SJSA1 (cell line): ENCODE measurements around the gene ANKRD34A. TPM values are rescaled to one million over a fixed set of nuclear protein-coding genes. Genes with fewer than 3 reads are reported as not detected.

Experiments used
- DNase-seq, 2 experiments: peaks; one replicate each; pipeline ENCODE4 v3.0.0-alpha.2; 2015 to 2020; ENCODE audit warnings: low spot score in 2 of 2, low read depth in 1 of 2
- H3K27ac ChIP-seq: fragments of 250-450 bp; sonication (Bioruptor Pico); 2 replicates; pipeline ENCODE4 v1.5.1; 2020; ENCODE audit warnings: mild to moderate bottlenecking, moderate library complexity
- H3K27me3 ChIP-seq: fragments of 250-450 bp; sonication (Bioruptor Pico); replicated peaks from 2 replicates; pipeline ENCODE4 v1.5.1; 2020; ENCODE audit warnings: mild to moderate bottlenecking, moderate library complexity
- H3K36me3 ChIP-seq: fragments of 250-450 bp; sonication (Bioruptor Pico); 2 replicates; pipeline ENCODE4 v1.5.1; 2020; ENCODE audit warnings: mild to moderate bottlenecking
- H3K4me1 ChIP-seq: fragments of 250-450 bp; sonication (Bioruptor Pico); replicated peaks from 2 replicates; pipeline ENCODE4 v1.6.1; 2021; ENCODE audit warnings: mild to moderate bottlenecking
- H3K4me3 ChIP-seq: fragments of 250-450 bp; sonication (Bioruptor Pico); 2 replicates; pipeline ENCODE4 v1.5.1; 2020; ENCODE audit warnings: mild to moderate bottlenecking
- H3K9me3 ChIP-seq: fragments of 250-450 bp; sonication (Bioruptor Pico); replicated peaks from 2 replicates; pipeline ENCODE4 v1.5.1; 2020; ENCODE audit warnings: mild to moderate bottlenecking
- total RNA-seq: library from RNA; depleted of rRNA; stranded (reverse); fragments of >200 nt; shearing (Covaris generic); gene quantifications from 2 replicates; pipeline ENCODE4 v1.2.3, GENCODE V29; 2014

The ANKRD34A gene
- total RNA-seq, 1 experiment from 2014 or later: 0.13 TPM

- no peak overlapping the region for H3K4me3 ChIP-seq
- peaks cover 45% of the 10 kb centered on the region for H3K4me1 ChIP-seq
- H3K36me3 ChIP-seq: no peaks in the 10 kb centered on the region
- no peaks in the 10 kb centered on the region for H3K27me3 ChIP-seq
- no peaks in the 10 kb centered on the region for H3K9me3 ChIP-seq
- no peak for DNase-seq
- peak overlapping the region; percentile 74; the same call in 1 of the 2 replicates for H3K27ac ChIP-seq
These were observed 19.8 kb upstream of the ANKRD34A start for GRCh38 chr1:145983960-145984830.

GRCh38 chr1:145983206-145983675 lies 18.9 kb upstream of the ANKRD34A start:
- Histone ChIP-seq H3K36me3 (no peaks in the 10 kb centered on the region), H3K4me3 (no peak overlapping the region), H3K27ac (no peak overlapping the region), H3K9me3 (no peaks in the 10 kb centered on the region), H3K27me3 (no peaks in the 10 kb centered on the region), H3K4me1 (peaks cover 55% of the 10 kb centered on the region)
- no peak for DNase-seq

- no peak overlapping the region for H3K4me3 ChIP-seq
These were observed 17.8 kb upstream of the ANKRD34A start for GRCh38 chr1:145982010-145982723.

DNA sequence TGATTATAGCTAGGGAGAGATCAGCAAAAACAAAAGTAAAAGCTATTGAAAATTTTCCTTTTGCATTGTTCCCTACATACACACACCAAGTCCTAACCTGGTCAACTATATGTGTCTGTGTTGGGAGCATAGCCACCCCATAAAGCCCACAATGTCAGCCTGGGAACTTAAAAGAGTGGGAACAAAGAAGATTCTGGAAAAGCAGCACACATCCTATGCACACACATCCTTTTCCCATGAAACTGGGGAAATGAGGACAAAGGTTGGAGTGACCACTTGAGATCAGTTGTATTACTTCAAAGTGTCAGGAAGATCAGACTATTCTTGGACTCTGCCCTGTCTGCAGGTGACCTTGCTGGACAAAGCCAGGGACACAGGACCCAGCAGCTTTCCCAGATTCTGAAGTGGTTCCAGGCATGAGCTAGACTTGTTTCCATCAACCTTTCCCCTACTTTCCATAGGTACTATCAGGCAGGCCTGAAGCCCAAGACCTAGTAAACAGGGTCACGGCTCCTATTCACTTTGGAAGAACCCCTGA lies 16.2 kb upstream of the ANKRD34A start:
- no peaks in the 10 kb centered on the region for H3K27me3 ChIP-seq
- DNase-seq: no peak
- peaks cover 49% of the 10 kb centered on the region for H3K4me1 ChIP-seq
- no peaks in the 10 kb centered on the region for H3K9me3 ChIP-seq
- H3K27ac ChIP-seq: peak overlapping the region; percentile 96
- no peak overlapping the region for H3K4me3 ChIP-seq
- H3K36me3 ChIP-seq: 0 out of 2 replicates have a peak, but pooled peaks cover 4% of the 10 kb centered on the region

More at GRCh38 chr1:145982010-145982723, 17.8 kb upstream of the ANKRD34A start:
- no peaks in the 10 kb centered on the region for H3K9me3 ChIP-seq
- H3K4me1 ChIP-seq: peaks cover 62% of the 10 kb centered on the region
- H3K36me3 ChIP-seq: 0 out of 2 replicates have a peak, but pooled peaks cover 4% of the 10 kb centered on the region
- no peak for DNase-seq
- no peak overlapping the region for H3K27ac ChIP-seq
- H3K27me3 ChIP-seq: no peaks in the 10 kb centered on the region

DNA sequence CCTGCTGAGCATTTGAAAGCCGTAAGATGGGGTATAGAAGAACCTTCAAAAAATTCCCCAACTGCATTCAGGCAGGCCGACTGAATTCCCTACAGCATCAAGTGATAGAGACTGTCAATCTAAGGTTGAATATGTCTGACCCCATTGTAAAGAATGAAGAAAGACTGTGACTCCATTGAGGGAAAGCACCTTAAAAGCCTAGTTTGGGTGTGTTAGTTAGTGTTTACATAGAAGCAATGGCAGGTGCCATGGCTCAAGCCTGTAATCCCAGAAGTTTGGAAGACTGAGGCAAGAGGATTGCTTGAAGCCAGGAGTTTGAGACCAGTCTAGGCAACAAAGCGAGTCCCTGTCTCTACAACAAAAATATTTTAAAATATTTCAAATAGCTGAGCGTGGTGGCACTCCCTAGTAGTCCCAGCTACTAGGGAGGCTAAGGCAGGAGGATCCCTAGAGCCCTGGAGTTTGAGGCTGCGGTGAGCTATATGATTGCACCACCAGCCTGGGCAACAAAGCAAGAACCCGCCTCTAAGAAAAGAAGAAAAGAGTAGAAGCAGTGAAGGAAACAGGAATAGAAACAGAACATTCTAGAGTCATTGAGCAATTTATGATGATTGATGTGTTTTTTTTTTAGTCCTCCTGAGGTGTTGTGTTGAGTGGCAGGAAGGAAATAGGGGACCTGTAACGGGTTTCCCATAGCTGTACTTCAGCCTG lies 15.5 kb upstream of the ANKRD34A start:
- 0 out of 2 replicates have a peak, but pooled peaks cover 4% of the 10 kb centered on the region for H3K36me3 ChIP-seq
- H3K27ac ChIP-seq: peak overlapping the region; percentile 96
- H3K4me1 ChIP-seq: peaks cover 42% of the 10 kb centered on the region
- H3K27me3 ChIP-seq: no peaks in the 10 kb centered on the region
- DNase-seq: no peak
- no peak overlapping the region for H3K4me3 ChIP-seq
- H3K9me3 ChIP-seq: no peaks in the 10 kb centered on the region

DNA sequence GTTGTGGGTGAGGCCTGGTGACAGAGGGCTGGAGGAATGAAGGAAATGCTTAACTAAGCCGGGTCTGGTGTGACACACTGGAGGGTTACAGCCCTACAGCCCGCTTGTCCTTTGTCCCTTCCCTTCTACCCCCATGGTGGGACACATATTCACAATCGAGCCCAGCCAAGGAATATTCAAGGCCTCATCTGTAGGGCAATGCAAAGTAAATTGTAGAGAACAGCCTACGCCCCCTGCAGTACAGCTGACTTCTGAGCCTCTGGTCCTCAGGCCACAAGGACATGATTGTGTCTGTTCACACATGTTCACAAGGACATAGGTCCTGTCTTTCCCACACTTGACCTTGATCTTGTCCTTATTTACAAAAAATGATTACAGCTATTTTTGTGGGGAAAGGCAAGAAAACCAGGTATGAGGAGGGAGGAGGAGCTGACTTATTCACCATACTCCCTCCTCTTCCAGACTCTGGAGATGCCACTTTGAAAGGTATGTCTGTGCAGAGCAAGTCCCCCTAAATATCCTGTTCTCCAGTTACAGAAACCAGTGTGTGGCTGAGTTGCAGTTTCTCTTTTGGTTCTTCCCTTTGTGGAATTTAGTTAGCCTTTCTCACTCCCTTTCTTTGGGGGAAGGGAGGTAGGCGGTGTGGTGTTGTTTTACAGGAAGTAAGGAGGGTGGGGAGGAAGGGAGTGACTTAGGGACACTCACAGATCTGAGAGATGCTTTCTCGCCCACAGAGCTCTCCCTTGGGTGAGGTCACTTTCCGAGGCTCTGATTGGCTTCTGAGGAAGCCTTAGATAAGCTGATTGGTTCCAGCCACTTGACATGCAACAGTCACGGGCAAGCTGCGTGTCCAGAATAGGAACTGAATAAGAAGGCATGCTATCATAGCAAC lies 14.7 kb upstream of the ANKRD34A start:
- Histone ChIP-seq H3K9me3 (no peaks in the 10 kb centered on the region), H3K36me3 (0 out of 2 replicates have a peak, but pooled peaks cover 4% of the 10 kb centered on the region), H3K27ac (peak overlapping the region; percentile 96), H3K27me3 (no peaks in the 10 kb centered on the region), H3K4me1 (peaks cover 36% of the 10 kb centered on the region), H3K4me3 (peak overlapping the region; percentile 8; the same call in 1 of the 2 replicates)
- DNase-seq: peak; percentile 98 to 99

DNA sequence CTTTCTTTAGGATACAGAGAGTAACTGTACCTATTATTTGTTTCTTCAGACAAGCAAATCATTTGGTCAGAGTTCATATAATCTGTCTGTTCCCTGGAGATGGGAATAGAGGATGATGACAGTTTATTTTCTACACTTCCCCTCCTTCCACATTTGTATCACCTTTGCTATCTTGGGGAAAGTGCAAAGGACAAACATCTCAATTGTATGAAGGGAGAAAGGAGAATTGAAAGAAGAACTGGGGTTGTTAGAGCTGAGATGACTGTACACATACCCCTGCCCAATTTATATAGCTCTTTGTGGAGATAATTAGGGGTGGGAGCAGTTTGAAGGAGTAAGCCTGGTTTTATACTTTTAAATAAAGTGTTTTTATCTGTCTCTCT lies 14.1 kb upstream of the ANKRD34A start:
- no peak for DNase-seq
- H3K4me3 ChIP-seq: no peak overlapping the region
- no peaks in the 10 kb centered on the region for H3K9me3 ChIP-seq
- peak overlapping the region; percentile 96 for H3K27ac ChIP-seq
- no peaks in the 10 kb centered on the region for H3K27me3 ChIP-seq
- H3K36me3 ChIP-seq: 0 out of 2 replicates have a peak, but pooled peaks cover 4% of the 10 kb centered on the region
- H3K4me1 ChIP-seq: peaks cover 36% of the 10 kb centered on the region

- Histone ChIP-seq H3K27ac (peak overlapping the region; percentile 96), H3K4me1 (peaks cover 40% of the 10 kb centered on the region), H3K36me3 (0 out of 2 replicates have a peak, but pooled peaks cover 4% of the 10 kb centered on the region), H3K4me3 (no peak overlapping the region), H3K9me3 (no peaks in the 10 kb centered on the region), H3K27me3 (no peaks in the 10 kb centered on the region)
- peak; percentile 74 to 77 for DNase-seq
These were observed 13.4 kb upstream of the ANKRD34A start for GRCh38 chr1:145977486-145978470.

- no peak overlapping the region for H3K4me3 ChIP-seq
- H3K36me3 ChIP-seq: 0 out of 2 replicates have a peak, but pooled peaks cover 4% of the 10 kb centered on the region
- no peaks in the 10 kb centered on the region for H3K9me3 ChIP-seq
- no peaks in the 10 kb centered on the region for H3K27me3 ChIP-seq
- no peak overlapping the region for H3K27ac ChIP-seq
- peaks cover 47% of the 10 kb centered on the region for H3K4me1 ChIP-seq
- DNase-seq: no peak
These were observed 12.6 kb upstream of the ANKRD34A start for GRCh38 chr1:145977016-145977415.

DNA sequence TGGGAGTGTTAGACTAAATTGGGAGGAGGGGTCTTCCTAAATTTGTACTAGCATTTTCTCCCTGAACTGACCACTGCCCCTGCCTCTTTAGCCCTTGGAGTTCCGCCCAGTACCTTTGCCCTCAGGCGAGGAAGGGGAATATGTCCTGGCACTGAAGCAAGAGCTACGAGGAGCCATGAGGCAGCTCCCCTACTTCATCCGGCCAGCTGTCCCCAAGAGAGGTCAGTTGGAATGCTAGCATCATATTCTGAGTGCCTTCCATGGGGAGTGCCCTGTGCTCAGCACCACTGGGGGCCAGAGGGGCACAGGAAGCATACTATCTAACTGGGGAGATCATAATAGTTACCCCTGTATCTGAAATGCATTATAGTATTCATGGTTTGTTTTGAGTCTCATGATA lies 10.8 kb upstream of the ANKRD34A start:
- Histone ChIP-seq H3K9me3 (no peaks in the 10 kb centered on the region), H3K4me3 (no peak overlapping the region), H3K27me3 (no peaks in the 10 kb centered on the region), H3K27ac (no peak overlapping the region), H3K4me1 (peaks cover 41% of the 10 kb centered on the region), H3K36me3 (0 out of 2 replicates have a peak, but pooled peaks cover 4% of the 10 kb centered on the region)
- DNase-seq: no peak

DNA sequence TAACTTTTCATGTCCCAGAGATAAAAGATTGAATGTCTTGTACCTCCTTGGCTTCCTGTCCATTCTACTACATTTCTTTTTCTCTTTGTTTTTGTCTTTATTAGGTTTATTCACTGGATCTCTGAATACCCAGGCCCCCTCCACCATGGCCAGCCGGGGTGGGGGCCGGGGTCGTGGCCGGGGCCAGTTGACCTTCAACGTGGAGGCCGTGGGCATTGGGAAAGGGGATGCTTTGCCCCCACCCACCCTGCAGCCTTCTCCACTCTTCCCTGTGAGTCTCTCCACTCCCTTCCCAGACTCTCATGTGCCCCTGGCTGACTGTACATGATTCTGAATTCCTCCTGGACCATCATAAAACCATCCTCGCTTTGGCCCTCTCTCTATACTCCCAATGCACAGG lies 10.3 kb upstream of the ANKRD34A start:
- H3K9me3 ChIP-seq: no peaks in the 10 kb centered on the region
- H3K4me1 ChIP-seq: peaks cover 36% of the 10 kb centered on the region
- H3K27ac ChIP-seq: no peak overlapping the region
- DNase-seq: no peak
- 0 out of 2 replicates have a peak, but pooled peaks cover 4% of the 10 kb centered on the region for H3K36me3 ChIP-seq
- no peak overlapping the region for H3K4me3 ChIP-seq
- H3K27me3 ChIP-seq: no peaks in the 10 kb centered on the region
